HG02943 (cell line): Measurements from ENCODE around the gene SLC25A31.

ENCODE experiments used
- ATAC-seq: cut with Tn5 transposase; IDR thresholded peaks from one replicate; pipeline ENCODE4 v1.9.1; 2021; ENCODE audit warnings: mild to moderate bottlenecking, low read depth, moderate library complexity; ENCODE audit not compliant: unreplicated experiment

SLC25A31 gene

DNA sequence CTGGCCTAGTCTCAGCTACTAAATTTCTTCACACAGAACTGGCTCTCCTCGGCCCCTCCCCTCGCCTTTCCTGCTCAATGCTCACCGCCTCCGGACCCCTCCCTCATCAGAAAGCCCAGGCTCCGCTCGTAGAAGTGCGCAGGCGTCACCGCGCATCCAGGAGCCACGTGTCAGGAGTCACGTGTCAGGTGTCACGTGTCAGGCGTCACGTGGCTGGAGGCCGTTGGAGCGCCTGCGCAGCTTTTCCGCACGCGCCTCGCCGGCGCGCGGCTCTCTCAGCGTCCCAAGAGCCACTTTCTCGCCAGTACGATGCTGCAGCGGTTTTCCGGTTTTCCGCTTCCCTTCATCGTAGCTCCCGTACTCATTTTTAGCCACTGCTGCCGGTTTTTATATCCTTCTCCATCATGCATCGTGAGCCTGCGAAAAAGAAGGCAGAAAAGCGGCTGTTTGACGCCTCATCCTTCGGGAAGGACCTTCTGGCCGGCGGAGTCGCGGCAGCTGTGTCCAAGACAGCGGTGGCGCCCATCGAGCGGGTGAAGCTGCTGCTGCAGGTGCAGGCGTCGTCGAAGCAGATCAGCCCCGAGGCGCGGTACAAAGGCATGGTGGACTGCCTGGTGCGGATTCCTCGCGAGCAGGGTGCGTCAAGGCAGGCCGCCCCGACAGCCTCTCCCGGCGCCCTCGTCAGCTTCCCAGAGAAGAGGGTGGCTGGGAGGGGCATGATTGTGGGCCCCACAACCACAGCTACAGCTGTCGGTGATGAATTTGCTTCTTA is at the start of gene SLC25A31:
SLC25A31 (plus strand) TSS at position 259 of the 772 bp plus-strand sequence; CDS start at position 405, 146 bp downstream.
- no peak for ATAC-seq

DNA sequence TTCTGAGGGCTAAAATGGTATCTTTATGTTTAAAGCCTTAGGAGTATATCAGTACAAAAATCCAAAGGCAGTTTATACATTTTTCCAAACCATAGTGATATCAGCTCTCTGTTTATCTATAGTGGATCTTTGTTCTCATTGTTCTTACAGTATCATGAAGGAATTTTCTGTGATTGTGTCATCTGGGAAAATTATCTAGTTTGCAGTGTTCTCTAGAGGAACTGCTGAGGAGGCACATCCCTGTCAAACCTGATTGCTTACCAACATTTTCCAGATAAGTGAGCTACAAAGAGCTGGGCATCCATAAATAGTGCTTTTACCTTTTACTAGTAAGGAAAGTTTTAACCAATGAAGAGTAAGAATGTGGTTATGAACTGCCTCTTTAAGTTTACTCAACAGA is 44.9 kb upstream of the SLC25A31 start:
- ATAC-seq, result no peak

DNA sequence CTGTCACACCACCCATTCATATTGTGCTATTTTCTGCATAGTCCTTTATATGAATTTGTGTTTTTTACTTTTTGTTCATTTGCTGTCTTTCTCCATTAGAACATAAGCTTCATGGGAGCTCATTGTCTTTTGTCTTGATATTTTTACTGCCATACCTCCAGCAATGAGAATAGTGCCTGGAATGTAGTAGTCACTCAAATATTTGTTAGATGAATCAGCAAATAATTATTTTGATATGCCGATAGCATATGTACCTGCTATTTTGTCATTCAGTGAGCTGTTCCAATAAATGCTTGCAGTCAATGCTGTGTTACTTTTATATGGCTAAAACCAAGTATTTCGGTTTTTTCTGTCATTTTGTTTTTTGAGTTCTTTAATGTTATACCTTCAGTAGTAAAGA is 43.5 kb upstream of the SLC25A31 start:
- ATAC-seq, result no peak

DNA sequence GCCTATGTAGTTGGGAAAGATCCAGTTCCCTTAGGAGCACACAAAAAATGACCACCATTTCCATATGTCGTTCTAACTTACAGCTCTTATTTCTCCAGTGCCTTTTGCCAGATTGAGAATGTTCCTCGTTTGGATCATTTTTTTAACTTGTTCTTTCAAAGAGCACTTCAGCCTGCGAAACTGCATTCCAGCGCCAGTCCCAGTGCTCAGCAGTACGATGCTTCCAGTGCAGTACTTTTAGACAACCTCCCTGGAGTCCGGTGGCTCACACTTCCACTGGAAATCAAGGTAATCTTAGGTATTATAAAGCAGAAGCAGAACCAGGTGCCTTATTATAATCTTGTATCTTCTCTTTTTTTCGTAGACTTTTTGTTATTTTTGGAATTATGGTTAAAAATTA is 42.6 kb upstream of the SLC25A31 start:
- no peak for ATAC-seq

DNA sequence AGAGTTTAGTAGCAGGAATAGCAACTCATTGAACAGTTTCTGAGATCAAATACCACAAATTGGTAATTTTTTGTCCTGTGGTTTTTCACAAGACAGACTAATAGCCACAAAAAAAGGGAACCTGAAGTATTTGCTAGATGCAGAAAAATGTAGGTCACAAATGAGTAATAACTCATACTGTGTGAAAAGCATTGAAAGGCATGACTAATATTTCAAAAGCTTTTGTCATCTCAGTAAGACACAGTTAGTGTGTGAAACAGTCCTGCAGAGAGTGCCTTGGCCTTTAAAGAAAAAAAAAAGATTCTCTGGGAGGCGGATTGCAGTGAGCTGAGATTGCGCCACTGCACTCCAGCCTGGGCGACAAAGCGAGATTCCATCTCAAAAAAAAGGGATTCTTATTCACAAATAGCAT is 31.4 kb upstream of the SLC25A31 start:
- ATAC-seq, result peak; percentile 99

DNA sequence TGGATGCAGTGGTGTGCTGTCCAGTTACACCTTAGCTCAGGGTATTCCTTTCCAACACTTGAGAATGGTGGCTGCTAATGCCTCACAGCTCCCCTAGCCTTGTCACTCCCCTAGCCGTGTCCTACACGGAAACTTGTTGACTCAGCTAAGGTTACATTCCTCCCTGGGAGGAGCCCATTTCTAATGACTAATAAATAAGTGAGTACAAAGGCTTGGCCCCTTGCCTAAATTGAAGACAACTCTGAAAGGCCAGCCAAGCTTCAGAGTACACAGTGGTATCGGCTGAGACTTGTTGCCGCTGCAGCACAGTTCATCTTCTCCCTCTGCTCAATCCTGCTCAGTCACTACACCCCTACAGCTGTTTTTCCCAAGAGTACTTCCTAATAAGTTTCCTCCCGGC is 21.2 kb upstream of the SLC25A31 start:
- no peak for ATAC-seq

DNA sequence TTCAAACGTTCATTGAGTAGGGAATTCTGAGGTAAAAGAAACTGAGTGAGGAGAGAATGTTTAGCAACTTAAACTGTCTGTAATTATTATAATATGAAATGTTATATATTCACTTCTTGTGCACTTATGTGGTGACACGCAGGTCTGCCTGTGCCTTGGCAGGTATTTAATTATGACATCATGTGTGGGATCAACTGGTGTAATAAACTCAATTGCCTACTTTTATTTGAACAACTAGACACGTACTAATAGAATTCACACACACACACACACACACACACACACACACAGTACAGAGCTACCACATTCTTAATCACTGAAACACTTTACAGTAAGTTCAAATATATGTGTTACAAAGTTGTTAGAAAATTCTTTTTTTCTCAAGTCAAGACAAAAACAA is 20.7 kb upstream of the SLC25A31 start:
- no peak for ATAC-seq

DNA sequence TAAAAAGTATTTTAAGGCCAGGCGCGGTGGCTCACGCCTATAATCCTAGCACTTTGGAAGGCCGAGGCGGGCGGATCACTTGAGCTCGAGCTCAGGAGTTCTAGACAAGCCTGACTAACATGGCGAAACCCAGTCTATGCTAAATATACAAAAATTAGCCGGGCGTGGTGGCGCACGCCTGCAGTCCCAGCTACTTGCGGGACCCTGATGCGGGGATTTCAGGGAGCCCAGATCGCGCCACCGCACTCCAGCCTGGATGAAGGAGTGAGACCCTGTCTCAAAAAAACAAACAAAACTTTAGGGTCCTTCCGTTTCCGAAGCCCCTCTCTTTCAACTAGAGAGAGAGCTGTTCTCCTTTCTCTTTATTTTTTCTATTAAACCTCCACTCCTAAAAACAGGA is 1.2 kb downstream of the SLC25A31 start:
- ATAC-seq, result no peak

DNA sequence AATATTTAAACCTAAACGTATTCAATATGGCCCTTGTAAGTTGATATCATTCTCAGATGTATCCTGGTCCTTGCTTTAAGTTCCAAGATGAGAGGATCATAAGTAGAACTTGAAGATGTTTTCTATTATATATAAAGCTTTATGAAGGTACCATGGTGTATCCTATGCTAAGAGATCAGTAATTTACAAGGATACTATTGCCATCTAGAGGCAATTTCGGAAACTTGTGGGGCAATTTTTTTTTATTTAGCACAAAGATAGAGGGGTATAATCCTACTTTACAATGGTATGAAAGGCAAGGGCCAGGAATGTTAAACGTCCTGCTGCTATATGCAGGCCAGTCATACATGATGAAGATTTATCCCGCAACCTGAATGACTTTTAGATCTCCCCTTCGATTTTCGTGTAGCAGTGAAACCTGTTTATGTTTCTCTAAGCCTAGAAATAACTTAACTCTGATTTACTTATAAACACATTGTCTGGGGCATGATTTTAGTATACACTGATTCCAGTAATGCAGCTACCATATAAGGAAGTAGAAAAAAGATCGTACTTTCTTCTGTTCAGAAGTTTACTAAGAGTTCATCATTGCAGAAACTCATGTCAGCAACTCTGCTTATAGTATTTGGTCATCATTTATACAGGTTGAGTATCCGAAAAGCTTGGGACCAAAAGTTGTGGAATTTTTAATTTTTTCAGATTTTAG is 2.6 kb downstream of the SLC25A31 start:
- ATAC-seq, result peak; percentile 83

DNA sequence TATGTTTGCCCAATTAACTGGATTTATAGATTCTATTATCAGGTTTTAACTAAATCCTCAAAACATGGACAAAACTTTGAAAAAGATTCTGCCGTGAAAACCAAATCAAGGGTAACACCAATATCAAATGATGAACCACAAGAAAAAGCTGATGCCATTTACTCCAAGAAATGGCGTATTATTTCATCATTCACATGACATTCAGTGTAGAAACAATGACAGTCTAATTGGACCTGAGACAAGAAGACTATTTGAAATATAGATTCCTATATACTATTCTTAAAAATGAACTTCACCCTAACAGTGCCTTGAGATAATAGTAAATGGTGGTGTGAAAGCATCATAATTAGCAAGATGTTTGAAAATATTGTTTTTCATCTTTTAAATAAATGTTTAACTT is 4.8 kb downstream of the SLC25A31 start:
- ATAC-seq, result no peak

DNA sequence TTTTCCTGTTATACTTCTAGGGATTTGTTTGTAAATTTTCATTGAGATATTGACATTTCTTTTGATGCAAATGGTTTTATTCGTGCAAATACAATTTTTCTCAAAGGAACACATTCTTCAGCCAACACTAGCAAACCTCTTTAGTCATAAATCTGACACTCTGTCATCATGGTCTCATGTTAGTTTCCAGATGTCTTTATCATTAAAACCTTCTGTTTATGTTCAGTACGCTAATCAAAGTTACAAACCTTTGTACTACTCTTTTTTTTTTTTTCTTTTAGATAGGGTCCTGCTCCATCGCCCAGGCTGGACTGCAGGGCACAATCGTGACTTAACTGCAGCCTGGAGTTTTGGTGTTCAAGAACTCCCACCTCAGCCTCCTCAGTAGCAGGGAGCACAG is 7.1 kb downstream of the SLC25A31 start:
- no peak for ATAC-seq

DNA sequence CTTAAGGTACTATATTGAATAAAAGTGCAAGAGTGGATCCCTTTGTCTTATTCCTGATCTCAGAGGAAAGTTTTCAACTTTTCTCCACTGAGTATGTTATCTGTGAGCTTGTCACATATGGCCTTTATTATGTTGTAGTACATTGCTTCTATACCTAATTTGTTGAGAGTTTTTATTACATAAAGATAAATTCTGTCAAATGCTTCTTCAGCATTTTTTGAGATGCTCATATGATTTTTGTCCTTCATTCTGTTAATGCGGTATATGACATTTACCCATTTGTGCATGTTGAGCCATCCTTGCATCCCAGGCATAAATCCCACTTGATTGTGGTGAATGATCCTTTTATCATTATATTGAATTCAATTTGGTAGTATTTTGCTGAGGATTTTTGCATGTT is 11.0 kb downstream of the SLC25A31 start:
- no peak for ATAC-seq

DNA sequence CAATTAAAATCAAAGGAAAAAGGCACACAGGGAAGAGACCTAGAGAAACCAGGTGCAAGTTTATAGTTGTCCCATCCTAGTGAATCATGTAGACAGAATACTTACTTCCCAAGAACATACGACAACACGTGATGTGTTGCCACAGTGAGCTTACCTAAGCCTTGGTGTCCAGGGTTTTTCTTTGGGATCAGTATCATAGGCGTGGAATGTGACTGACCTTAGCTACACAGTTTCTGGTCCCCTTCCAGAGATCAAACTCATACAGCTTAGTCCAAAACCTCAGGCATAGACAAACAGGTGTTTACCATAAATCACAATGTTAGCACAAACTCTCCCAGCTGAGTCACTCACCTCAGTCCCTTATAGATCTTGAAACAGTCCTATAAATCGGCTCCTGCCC is 17.7 kb downstream of the SLC25A31 start:
- ATAC-seq, result no peak

DNA sequence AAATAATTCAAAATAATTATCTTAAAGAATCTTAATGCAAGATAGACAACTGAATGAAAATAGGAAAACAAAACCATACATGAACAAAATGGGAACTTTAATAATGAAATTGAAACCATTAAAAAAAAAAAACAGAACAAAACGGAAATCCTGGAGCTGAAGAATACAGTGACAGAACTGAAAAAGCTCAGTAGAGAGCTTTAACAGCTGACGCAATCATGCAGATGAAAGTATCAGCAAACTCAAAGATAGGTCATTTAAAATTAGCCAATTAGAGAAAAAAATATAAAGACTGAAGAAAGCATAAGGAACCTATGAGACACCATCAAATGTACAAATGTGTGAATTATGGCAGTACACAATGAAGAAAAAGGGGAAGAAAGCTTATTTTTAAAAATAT is 18.8 kb downstream of the SLC25A31 start:
- no peak for ATAC-seq

DNA sequence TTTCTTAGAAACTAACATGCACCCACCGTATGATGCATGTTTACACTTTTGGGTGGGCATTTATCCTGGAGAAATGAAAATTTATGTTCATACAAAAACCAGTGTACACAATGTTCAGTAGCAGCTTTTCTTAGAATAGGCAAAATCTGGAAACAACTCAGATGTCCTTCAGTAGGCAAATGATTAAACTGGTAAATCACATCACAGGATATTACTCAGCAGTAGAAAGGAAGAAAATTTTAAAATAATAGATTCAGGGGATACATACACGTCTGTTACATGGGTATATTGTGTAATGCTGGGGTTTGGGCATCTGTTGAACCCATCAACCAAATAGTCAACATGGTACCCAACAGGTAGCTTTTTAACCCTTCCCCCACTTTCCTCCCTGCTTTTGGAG is 26.7 kb downstream of the SLC25A31 start:
- ATAC-seq, result no peak

DNA sequence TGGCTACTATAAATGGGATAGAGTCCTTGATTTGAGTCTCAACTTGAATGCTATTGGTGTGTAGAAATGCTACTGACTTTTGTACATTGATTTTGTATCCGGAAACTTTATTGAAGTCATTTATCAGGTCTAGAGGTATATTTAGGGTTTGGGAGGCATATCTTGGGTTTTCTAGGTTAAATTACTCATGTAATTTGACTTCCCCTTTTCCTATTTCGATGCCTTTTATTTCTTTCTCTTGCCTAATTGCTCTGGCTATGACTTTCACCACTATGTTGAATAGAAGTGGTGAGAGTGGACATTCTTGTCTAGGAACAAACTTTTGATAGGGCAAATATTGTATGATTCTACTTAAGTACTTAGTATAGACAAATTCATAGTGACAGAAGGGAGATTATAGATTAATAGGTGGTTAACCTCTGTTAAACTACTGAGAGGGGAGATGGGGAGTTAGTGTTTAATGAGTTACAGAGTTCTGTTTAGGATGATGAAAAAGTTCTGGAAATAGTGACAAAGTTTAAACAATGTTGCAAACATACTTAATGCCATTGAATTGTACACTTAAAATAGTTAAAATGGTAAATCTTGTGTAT is 29.1 kb downstream of the SLC25A31 start:
- ATAC-seq, result peak; percentile 89

DNA sequence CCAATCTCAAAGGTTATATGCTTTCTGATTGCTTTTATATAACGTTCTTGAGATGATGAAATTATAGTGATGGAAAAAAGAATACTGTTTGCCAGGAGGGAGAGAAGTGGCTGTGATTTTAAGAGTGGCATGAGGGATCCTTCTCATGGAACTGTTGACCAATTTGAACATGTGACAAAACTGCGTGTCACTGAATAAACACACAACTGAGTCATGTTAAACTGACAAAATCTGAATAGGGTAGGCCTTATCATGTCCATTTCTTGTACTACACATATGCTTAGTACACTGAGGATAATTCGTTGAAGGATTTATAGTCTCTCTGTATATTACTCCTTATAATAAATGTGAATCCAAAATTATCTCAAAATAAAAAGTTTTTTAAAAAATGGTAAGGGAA is 29.7 kb downstream of the SLC25A31 start:
- no peak for ATAC-seq

DNA sequence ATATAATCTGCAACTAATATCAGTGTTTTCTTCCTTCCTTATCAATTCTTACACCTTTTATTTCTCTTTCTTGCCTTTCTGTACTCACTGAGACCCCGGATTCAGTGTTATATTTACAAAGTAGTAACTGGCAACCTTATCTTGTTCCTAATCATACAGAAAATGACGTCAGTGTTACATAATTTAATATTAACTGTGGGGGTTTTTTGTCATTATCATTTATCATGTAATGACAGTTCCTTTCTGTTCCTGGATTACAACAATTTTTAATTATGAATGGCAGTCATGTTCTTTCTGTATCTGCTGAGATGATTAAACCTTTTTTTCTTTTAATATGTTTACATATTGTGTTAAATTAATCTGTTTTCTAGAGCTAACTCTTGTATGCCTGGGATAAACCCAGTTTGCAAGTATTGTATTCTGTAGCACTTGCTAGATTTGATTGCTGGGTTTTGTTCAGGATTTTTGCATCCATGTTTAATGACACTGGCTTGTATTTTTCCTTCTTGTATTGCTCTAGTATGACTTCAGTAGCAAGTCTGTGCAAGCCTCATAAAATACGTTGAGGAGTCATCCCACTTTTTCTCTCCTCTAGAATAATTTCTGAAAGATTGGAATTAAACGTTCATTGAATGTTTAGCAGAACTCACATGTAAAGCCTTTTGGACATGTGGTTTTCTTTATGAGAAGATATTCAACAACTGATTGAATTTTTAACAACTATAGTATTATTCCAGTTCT is 41.5 kb downstream of the SLC25A31 start:
- ATAC-seq, result no peak

DNA sequence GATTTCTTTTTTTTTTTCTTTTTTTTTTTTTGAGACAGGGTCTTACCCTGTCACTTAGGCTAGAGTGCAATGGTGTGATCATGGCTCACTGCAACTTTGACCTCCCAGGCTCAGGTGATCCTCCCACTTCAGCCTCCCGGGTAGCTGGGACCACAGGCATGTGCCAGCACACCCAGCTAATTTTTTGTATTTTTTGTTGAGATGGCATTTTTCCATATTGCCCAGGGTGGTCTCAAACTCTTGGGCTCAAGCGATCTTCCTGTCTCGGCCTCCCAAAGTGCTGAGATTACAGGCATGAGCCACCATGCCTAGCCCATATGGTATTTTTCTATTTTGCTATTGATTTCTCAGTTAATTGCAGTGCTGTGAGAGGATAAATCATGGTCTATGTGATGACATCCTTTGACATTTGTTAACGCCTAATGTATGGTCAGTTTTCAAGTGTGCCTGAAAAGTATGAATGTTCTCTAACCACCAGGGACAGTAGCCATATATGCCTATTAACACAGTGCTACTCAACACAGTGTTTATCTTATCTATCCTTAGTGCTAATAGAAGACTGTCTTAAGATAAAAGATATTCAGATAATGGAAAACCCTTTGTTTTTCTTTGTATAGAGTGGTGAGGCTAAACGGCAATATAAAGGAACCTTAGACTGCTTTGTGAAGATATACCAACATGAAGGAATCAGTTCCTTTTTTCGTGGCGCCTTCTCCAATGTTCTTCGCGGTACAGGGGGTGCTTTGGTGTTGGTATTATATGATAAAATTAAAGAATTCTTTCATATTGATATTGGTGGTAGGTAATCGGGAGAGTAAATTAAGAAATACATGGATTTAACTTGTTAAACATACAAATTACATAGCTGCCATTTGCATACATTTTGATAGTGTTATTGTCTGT is 42.8 kb downstream of the SLC25A31 start:
- no peak for ATAC-seq

DNA sequence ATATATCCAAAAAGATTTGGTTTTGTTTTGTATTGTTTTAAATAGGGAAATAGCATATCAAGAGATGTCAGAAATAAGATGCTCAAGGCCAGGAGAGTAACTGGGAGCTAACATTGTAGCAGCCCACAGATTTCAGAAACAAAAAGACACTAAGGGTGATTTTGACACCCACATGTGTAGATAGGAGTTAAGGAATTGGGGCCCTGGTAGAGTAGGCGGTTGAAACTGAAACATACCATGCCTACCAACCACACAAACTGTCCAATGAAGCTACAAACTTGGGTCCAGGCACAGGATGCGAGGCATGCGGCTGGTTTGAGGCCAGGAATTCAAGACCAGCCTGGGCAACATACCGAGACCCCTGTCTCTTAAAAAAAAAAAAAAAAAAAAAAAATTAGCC is 45.6 kb downstream of the SLC25A31 start:
- ATAC-seq, result no peak
